Measurements from ENCODE around the gene AACS. TPM values are rescaled to one million over a fixed set of nuclear protein-coding genes. Genes with fewer than 3 reads are reported as not detected.

AACS gene
- total and polyA plus RNA-seq, 2 of the 4 experiments (the other 2 are of a cell fraction) = 22.0 to 24.9 TPM

- no peak overlapping the region for H3K4me3 ChIP-seq (ENCODE audit: insufficient read depth, low read depth, low read length)
- H3K23ac ChIP-seq (ENCODE audit: low read depth, low read length) = no peak overlapping the region
- H2BK5ac ChIP-seq (ENCODE audit: low read depth, low read length, poor library complexity, severe bottlenecking) = no peak overlapping the region
- peaks cover 13% of the 10 kb centered on the region for H3K36me3 ChIP-seq (ENCODE audit: control insufficient read depth, insufficient read depth, low read length)
- no peak overlapping the region for H4K91ac ChIP-seq (ENCODE audit: insufficient read depth, low read depth, low read length)
- ChIA-PET CTCF (no interaction called here), POLR2A (ENCODE audit: unreplicated experiment) (interaction anchor here (0.6 kb wide), 1 partner anchor 16 kb away, joined by 6 read pairs; no protein-coding TSS in a partner anchor)
- no peak overlapping the region for H2BK15ac ChIP-seq (ENCODE audit: low read depth, low read length)
- no peak overlapping the region for H3K27ac ChIP-seq (ENCODE audit: insufficient read depth, low read length)
- no peak overlapping the region for H3K9ac ChIP-seq (ENCODE audit: low read depth, low read length)
- no peak overlapping the region for H2AK5ac ChIP-seq (ENCODE audit: low read depth, low read length)
- in situ Hi-C loops (cut with MboI; ENCODE audit: low sequenced_read_pairs) = no loop called here
- 0 out of 2 replicates have a peak, but pooled peaks cover 5% of the 10 kb centered on the region for H4K20me1 ChIP-seq (ENCODE audit: insufficient read depth, low read length)
- H3K4ac ChIP-seq (ENCODE audit: low read depth, low read length) = no peak overlapping the region
- H3K4me1 ChIP-seq (ENCODE audit: control insufficient read depth, insufficient read depth, low read length) = peaks cover 3% of the 10 kb centered on the region
- H4K8ac ChIP-seq (ENCODE audit: low read depth in 2 of 2, low read length in 2 of 2) = no peak overlapping the region
- H3K9me3 ChIP-seq (ENCODE audit: control insufficient read depth, insufficient read depth, low read length) = no peaks in the 10 kb centered on the region
- H3K79me1 ChIP-seq (ENCODE audit: low read depth in 1 of 2, low read length in 2 of 2) = peaks cover 6 to 41% of the 10 kb centered on the region in 2 experiments; a peak in 3 of 4 replicates
- no peak overlapping the region for H2BK120ac ChIP-seq (ENCODE audit: low read depth, low read length)
- no peaks in the 10 kb centered on the region for H3K27me3 ChIP-seq (ENCODE audit: control insufficient read depth, insufficient read depth, low read length)
- dilution Hi-C loops (cut with HindIII; ENCODE audit: low sequenced_read_pairs, unreplicated experiment) = no loop called here
- H3K4me2 ChIP-seq (ENCODE audit: low read depth, low read length) = no peak overlapping the region
- H2BK20ac ChIP-seq (ENCODE audit: low read depth, low read length) = no peak overlapping the region
- no peak overlapping the region for H2AFZ ChIP-seq (replicated peaks; ENCODE audit: low read length, poor library complexity)
- no peak overlapping the region for H4K5ac ChIP-seq (ENCODE audit: low read depth, low read length)
- no peak overlapping the region for H3K18ac ChIP-seq (ENCODE audit: low read depth, low read length)
- no peak overlapping the region for H3K56ac ChIP-seq (ENCODE audit: extremely low read depth, insufficient read depth, low read length)
- intact Hi-C loops (cut with micrococcal nuclease) = no loop called here
- no TSS peak for BruUV-seq (replicated peaks)
- no peak overlapping the region for H2AK9ac ChIP-seq (replicated peaks; ENCODE audit: low read depth, low read length, poor library complexity)
- no peak for ATAC-seq (ENCODE audit: low read depth)
- H3K9me1 ChIP-seq (ENCODE audit: insufficient read depth, low read length) = peaks cover 4% of the 10 kb centered on the region; the same call in 1 of the 2 replicates
- 95% methylated on average over 6 of the region's 11 CpGs; no CpG with 5 or more reads in 1 of the 2 experiments for WGBS, 2 experiments (ENCODE audit: extremely low coverage in 2 of 2, insufficient read length in 1 of 2)
- H3K14ac ChIP-seq (replicated peaks; ENCODE audit: low read depth, low read length) = no peak overlapping the region
- no peak for DNase-seq
- no peak for TF ChIP-seq BHLHE40 (IDR thresholded peaks at IDR 0.05; ENCODE audit: low read depth, low read length)
- no peak for TF ChIP-seq POLR2A (IDR thresholded peaks at IDR 0.05; ENCODE audit: low read depth, low read length)
- TF ChIP-seq MAZ (IDR thresholded peaks at IDR 0.05; ENCODE audit: borderline replicate concordance, low read depth, low read length) = no peak
- no peak for TF ChIP-seq CHD1 (IDR thresholded peaks at IDR 0.05; ENCODE audit: low read depth, low read length)
- no peak for TF ChIP-seq MXI1 (IDR thresholded peaks at IDR 0.05; ENCODE audit: borderline replicate concordance, low read depth, low read length)
- no peak for TF ChIP-seq NFE2L2 (IDR thresholded peaks at IDR 0.05; ENCODE audit: low read depth, low read length)
- TF ChIP-seq FOS (IDR thresholded peaks at IDR 0.05; ENCODE audit: low read depth, low read length) = no peak
- no peak for TF ChIP-seq ELK1 (IDR thresholded peaks at IDR 0.05; ENCODE audit: borderline replicate concordance, low read depth, low read length)
- TF ChIP-seq MAFK (IDR thresholded peaks at IDR 0.05; ENCODE audit: low read depth, low read length) = no peak
- no peak for TF ChIP-seq RCOR1 (IDR thresholded peaks at IDR 0.05; ENCODE audit: insufficient replicate concordance, low read length)
- TF ChIP-seq CEBPB (IDR thresholded peaks at IDR 0.05; ENCODE audit: low read depth, low read length) = no peak
- TF ChIP-seq USF2 (IDR thresholded peaks at IDR 0.05; ENCODE audit: low read depth, low read length) = no peak
- TF ChIP-seq RFX5 (IDR thresholded peaks at IDR 0.05; ENCODE audit: low read depth, low read length) = no peak
- TF ChIP-seq RAD21 (IDR thresholded peaks at IDR 0.05; ENCODE audit: low read length) = no peak
- no peak for TF ChIP-seq CTCF (conservative IDR thresholded peaks at IDR 0.05; ENCODE audit: low read depth, low read length)
Observed at GRCh38 chr12:125070661-125071390, 5.6 kb downstream of the AACS start.
